Mucosa of gallbladder (tissue), 1 donor: ENCODE measurements around the gene CDK2. TPM values are rescaled to one million over a fixed set of nuclear protein-coding genes. Genes with fewer than 3 reads are reported as not detected.
A peak's percentile ranks its signal among the peaks of the same experiment; 100 is the strongest.
"Not testable (repeated sequence)": the region's sequence is repeated elsewhere in the genome, so short reads cannot be mapped to it uniquely, and the experiment has no call there.

ENCODE experiments used
- DNase-seq: peaks from one replicate; pipeline ENCODE4 v3.0.0-alpha.2; 2020; ENCODE audit warnings: low spot score
- total RNA-seq: library from RNA; stranded (reverse); gene quantifications from one replicate; pipeline ENCODE4 v1.2.1, GENCODE V29; 2021
- donor health status: DM: no; HTN: no; CAD: no.

The CDK2 gene
- 28.0 TPM for total RNA-seq

DNA sequence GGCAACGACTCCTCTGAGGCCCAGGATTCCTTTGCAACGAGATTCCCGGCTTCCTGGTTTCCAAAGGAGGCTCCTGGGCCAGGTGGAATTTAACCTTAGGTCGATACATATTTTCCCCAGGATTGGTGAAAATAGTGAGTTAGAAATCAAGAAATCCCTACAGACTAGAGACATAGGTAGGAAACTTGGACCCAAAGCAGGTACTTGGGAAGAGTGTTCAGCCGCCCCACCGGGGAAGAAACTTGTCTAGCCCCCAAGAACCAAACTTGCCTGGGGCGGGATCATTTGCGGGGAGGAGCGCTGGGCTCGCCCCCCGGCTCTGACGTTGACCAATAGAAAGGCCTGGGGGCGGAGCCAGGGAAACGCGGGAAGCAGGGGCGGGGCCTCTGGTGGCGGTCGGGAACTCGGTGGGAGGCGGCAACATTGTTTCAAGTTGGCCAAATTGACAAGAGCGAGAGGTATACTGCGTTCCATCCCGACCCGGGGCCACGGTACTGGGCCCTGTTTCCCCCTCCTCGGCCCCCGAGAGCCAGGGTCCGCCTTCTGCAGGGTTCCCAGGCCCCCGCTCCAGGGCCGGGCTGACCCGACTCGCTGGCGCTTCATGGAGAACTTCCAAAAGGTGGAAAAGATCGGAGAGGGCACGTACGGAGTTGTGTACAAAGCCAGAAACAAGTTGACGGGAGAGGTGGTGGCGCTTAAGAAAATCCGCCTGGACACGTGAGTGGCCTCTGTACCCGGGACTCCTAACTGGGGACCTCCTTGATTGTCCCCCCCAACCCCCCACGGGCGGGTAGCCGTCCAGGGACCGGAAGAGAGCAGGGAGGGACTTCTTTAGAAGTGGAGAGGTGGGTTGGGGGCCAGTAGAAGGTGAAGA is at the start of gene CDK2:
Gene CDK2 (plus strand): TSS at position 423 of the 874 bp plus-strand sequence. CDS start 179 bp downstream, at position 602.
- DNase-seq, result peak; percentile 91

DNA sequence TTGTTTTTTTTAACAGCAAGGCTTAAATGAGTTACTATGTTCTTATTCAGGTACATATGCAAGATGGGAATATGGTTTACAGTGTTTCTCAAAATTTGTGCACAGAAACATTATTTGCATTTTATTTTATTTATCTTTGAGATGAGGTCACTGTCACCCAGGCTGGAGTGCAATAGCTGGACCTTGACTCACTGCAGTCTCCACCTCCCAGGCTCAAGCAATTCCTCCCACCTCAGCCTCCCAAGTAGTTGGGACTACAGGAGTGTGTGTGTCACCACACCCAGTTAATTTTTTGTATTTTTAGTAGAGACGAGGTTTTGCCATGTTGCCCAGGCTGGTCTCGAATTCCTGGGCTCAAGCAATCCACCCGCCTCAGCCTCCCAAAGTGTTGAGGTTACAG is 47.6 kb upstream of the CDK2 start:
- DNase-seq, result not testable (repeated sequence)

DNA sequence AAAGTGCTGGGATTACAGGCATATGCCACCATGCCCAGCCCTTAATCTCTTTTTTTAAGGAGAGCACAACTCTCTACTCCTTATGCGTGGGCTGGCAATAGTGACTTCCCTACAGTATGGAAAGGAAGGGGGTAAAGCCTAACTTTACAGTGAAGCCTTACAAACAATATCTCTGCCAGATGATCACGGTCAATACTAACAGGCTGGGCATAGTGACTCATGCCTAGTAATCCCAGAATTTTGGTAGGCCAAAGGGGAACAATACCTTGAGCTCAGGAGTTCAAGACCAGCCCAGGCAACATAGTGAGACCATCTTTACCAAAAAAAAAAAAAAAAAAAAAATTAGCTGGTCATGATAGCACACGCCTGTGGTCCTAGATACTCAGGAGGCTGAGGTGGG is 44.5 kb upstream of the CDK2 start:
- DNase-seq, result no peak

DNA sequence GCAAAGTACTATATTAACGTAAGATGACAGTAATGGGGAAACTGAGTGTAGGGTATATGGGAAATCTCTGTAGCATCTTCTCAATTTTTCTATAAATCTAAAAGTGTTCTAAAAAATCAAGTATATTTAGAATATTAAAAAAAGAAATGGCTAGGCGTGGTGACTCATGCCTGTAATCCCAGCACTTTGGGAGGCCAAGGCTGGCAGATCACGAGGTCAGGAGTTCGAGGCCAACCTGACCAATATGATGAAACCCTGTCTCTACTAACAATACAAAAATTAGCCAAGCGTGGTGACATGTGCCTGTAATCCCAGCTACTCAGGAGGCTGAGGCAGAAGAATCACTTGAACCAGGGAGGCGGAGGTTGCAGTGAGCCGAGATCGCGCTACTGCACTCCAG is 43.0 kb upstream of the CDK2 start:
- DNase-seq, result not testable (repeated sequence)

DNA sequence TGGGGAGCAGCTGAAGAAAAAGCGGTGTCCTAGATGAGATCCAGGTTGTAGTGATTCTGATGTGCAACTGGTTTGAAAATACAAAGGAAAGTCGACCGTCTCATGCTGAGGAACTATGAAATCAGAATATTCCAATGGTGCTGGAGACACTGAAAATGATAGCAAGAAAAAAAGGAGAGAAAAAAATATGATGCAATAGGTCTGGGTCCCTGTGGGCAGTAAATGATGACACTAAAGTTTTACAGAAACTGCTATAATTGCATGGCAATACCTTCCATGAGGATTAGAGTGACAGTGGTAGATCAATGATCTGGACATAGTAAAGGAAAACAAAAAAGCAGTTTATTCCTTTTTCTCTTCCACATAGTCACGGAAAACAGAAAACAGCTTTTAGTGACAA is 41.3 kb upstream of the CDK2 start:
- no peak for DNase-seq

DNA sequence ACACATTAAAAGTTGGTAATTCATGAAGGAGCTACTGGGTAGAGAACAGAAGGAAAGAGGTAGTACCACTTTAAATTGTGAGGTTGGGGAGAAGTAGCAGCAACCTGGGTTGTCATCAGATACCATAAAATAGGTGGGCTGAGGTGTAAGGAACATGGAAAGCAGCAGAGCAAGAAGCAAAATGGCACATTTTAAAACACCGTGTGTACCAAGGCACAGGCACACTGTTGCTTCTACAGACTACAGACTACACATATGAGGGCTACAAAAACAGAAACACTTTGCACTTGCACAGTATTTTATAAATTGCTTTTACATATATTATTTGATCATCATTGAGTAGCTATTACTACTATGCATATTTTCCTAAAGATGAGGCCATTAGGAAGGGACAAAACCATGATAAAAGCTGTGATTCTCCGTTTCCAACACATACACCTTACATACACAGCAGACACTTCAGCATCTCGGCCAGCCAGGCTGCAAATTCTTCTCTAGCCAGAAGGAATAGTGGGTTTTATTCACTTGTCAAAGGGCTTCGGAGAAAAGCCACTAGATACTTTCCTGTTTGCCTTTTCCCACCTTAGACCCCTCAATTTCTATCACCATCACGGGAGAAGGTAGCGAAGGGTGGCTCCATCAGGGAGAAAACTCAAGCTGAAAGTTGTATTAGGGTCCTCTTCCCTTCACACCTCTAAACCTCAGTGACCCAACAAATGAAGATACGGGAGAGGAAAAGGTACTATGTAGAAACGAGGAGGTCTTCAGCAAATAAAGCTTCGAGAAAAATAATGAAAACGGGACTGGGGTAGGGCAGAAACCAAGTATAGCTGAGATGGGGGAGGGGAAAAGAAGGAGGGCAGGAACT is 40.5 kb upstream of the CDK2 start:
- DNase-seq, result no peak

DNA sequence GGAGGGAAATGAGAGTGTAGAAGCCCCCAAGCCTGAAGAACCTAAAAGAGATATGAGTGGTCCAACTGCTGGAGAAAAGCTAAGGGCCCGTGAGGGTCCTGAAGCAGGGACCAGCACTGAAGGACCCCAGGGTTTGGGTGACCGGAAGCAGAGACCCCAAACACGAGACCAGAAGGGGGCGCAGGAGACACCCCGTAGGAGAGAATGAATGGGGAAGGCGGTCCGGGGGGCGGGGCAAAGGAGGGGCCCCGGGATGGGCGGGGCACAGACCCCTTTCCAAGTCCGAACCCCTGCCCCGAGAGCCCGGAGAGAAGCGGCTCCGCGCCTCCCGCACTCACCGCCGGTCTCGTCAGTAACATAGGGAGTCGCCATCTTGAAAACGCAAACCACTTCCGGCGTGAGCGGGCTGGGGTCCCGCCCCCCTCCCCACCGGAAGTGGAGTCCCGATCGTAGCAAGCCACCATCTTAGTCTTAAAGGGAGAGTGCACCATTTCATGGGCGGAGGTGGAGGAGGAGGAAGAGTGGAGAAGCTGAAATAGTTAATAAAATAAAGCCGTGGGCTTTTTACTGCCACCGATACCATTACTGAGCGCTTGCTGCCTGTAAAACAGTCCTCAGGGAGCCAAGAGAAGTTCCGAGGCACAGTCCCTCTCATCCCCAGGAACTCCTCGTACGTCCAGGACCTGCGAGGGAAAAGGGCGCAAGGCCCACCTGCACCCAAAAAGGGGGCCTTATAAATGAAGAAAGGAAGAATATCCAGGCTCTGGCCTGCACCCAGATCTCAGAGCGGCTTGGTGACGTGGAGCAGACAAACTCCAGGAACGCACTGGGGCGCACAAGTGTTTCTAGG is 39.7 kb upstream of the CDK2 start:
- peak; percentile 89 for DNase-seq

DNA sequence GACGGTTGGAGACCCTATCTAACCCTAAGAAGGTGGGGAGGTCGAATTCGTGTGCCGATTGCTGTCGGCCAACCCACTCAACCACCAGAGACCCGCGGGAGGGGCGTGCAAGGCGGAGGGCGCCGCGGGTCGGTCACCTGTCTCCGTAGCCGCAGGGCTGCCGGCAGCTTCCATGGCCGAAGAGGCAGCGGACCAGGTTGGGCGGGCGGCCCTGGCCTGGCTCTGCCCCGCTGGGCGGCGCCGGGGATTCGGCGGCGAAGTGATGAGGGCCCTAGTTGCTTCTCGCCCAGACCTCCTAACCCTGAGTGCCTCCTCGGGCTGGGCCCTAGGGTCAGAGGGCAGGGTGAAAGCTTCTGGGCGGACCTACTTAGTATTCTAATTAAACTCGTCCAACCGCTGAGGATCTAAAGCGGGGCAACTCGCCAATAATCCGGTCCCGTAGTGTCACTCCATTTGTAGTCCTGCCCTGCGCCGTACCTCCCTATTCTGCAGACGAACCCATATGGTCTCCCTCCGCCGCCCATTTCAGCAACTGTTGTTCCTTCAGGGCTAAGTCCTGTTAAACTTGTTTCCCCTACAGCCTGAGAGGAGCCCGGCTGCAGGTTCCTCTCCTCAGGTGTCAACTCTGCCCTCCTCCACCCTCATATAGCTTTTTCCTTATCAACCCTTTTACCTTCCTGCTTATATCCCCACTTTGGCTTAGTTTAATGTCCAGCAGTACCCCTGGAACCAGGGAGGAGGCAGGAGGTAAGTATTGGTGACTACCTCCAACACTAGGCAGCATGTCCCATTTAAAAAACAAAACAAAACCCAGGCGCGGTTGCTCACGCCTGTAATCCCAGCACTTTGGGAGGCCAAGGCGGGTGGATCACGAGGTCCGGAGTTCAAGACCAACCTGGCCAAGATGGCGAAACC is 38.8 kb upstream of the CDK2 start, which contains the start of gene PYM1:
Gene PYM1 (minus strand): TSS at position 307 of the 915 bp plus-strand sequence. CDS start 133 bp downstream, at position 174.
- DNase-seq, result peak; percentile 81

DNA sequence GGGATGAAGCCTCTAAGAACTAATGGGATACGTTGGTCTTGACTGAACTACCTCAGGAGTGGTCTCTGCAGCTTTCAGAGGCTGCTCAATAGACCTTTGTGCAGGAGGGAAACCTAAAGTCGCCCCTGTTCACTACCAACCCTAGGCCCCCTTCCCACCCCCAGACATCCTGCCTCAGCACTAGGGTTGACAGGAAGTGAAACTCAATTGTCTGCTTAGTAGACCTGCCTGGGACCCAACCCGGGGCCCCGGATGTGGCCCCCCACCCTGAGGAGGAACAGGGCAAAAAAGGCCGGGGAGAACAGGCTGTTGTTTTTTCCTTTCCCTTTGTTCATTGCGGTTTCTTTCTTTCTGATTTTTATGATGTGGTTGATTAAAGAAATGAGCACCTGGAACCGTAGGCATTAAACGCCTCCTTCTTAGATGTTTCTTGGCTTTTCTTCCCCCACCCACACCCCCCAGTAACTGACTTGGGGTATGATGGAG is 37.3 kb upstream of the CDK2 start:
- DNase-seq, result peak; percentile 28

DNA sequence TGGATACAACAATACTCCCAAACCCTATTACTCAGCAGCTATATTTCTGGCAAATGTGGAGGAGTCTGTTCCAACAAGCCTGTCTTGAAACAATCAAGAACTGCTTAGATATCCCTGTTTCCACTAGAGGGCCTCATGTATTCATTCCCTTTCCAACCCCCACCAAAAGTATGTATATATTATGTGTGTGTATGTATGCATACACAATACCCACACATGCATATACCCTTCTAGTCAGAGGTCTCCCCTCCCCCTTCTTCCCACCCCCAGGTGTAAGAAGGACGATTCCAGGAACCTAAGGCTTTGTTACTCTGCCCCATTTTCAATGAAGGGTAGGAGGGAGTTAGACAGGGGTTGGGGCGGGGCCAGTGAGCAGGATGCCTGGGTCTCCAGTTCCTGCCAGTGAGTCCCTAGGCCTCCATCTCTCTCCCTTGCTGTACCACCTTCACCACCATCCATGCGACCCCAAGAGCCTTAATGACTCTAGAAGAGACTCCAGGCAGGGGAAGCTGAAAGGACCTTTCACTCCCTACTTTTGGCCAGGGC is 35.8 kb upstream of the CDK2 start, which contains the start of gene DGKA:
Gene DGKA (plus strand): TSS at position 392 of the 546 bp plus-strand sequence. CDS start 5,342 bp downstream, outside the sequence.
- peak; percentile 21 for DNase-seq

DNA sequence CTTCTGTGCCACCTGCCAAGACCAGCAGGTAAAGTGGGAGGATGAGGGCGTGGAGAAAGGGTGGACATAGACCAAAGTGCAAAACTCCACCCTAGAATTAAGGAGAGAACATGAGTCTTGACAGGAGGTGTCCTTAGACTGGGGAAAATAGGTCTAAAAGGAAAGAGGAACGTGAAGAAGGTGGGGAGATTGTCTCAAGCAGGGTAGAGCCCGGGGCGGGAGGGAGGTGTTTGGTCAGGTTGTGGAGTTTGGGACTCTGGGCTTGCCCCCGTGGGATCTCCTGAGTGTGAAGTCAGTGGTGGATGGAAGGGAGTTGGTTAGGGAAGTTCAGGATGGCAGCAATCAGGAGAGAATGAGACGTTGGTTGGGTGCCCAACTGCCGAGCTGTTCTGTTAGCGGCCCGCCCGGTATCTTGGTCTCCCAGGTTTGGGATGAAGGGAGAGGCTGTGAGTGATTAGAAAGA is 35.3 kb upstream of the CDK2 start:
- no peak for DNase-seq

DNA sequence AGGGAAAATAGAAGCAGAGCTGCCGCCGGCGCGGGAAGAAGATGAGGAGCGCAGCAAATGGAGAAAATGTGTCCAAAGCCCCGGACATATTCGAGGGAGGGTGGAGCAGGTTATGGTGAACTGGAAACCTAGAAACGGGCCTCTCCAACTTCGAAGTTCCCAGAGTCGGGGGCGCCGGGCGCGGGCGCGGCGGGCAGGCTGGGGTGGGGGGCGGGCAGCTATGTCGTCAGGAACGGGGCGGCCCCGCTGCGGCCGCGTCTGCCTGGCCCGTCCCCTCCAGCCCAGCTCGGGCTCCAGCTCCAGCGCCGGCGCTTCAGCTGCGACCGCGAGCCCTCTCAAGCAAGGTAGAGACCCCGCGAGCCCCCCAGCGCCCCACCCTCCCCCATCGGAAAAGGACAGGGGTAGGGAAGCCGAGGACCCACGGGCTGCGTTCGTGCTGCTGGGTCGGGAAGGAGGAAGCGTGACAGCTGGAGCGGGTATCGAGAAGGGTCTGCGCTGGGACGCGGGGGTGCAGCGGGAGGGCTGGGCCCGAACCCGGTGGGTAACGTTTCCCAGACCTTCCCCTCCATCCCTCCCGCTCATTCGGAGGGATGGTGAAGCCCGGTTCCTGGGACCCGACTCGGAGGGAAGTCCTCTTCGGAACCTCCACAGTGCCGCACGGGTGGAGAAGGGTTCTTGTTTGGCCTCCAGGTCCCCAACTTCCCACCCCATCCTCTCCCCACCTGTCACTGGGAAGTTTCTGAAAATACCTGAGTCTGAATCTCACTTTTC is 34.7 kb upstream of the CDK2 start:
- peak; percentile 42 for DNase-seq

DNA sequence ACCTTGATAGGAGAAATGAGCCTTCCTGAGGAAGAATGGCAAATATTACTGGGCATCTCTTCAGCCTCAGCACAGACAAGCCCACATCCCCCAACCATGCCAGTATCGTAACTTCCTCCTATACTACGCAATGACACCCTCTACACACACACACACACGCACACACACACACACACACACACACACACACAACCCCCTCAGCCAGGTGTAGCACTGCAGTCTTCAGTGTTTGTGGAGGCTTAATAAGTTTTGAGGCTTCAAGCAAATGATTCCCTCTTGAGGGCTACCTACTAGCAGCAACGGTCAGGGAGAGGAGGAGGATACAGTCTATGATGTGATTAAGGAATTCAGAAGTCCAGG is 34.1 kb upstream of the CDK2 start:
- no peak for DNase-seq

DNA sequence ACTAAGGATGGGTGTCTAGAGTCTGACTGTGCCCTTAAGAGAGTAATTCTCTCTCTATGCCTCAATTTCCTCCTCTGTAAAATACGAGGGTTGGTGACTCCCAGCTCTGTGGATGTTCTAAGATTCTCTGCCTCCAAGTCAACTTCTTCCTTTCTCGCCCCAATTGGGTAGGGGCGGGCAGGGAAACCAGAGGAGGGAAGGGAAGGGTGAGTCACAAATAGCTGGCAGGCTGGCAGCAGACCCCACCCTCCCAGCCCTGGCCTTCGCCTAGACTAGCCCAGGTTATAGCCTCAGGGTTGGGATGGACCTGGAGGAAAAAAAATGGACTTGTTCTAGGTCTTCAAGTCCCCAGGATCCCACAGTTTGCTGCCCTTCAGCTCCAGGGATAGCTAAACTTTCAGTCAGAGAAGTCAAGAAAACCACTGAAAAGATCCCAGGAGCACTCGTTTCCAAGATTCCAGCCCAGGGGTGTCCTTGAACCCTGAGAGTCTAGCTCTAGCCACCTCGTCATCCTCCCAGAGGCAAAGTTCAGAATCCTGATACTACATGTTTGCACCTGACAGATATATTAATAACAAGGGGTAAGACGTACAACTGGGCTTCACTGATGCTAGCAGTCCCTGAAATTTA is 33.3 kb upstream of the CDK2 start:
- no peak for DNase-seq

DNA sequence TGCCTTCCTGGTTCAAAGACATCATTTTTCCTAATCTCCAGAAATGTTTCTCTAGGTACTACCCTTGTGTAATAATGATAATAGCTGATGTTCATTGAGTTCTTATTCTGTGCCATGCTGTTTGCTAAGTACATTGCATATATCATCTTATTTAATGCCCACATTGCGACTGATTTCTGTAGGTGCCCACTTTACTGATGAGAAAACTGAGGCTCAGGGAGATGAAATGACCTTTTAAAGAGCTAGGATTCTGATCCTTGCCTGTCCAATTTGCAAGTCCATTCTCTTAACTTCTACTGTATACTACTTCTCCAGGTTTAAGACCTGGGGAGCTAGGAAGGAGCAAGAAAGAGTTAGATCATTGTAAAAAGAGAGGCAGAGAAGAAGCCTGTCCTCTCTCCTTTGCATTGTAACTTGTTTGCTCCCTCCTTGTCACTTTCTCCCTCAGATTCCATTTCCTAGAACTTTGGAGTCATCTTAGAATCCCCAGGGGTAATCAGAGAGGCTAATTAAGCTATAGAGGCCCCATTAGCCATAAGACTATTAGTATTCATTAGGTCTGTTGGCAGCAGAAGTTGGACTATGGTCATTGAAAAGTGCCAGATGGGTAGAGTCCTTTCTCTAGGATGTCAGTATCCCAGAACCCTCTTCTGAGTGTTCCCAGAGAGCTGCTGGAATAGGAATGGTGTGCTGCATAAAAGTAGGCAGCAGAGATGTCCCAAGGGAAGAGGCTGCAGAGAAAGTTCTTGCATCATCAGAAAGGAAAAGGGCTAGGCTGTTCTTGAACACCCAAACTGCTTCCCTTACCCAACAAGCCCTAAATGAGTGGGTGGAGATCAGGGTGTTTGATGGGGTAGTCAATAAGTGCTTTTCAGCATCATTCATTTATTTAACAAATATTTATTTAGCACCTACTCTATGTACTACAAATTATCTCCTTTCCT is 32.6 kb upstream of the CDK2 start:
- DNase-seq, result no peak

DNA sequence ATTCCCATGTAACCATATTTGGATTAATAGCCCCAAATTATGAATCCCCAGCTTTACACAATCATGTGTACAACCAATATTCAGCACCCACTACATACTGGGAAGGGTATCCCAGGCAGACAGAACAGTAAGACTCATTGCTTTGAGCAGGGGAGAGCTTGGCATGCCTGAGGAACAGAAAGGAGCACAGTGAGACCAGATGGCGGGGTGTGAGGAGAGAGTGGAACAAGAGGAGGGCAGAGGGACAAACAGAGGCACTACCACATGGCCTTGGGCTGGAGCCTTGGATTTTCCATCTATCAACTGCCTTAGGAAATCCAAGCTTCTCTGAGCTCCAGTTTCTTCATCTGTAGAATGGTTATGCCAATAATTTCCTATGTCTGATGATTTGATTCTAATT is 31.9 kb upstream of the CDK2 start:
- DNase-seq, result no peak

DNA sequence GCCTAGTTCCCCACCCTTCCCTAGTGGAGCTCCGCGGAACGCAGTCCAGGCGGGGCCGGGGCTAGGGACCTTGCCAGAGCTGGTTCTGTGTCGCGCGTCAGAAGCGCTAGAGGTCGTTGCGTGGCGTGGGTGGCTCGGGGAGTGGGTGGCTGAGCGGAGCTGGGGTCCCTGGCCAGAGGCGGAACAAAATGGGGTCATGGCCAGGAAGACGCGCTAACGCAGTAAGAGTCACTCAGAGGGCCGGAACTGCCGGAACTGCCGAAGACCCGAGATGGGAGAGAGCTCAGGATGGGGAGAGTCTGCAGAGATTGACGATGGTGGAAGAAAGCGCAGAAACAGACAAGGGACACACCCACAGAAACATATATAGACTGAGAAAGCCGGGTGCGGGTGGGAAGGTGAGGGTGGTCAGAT is 30.9 kb upstream of the CDK2 start:
- DNase-seq, result peak; percentile 16
